ENCODE measurements around the gene CELSR2. TPM values are rescaled to one million over a fixed set of nuclear protein-coding genes. Genes with fewer than 3 reads are reported as not detected.

Gene CELSR2
- total RNA-seq, 6 experiments from 2014 or later, result 1.2 to 1.7 (median 1.4) TPM

DNA sequence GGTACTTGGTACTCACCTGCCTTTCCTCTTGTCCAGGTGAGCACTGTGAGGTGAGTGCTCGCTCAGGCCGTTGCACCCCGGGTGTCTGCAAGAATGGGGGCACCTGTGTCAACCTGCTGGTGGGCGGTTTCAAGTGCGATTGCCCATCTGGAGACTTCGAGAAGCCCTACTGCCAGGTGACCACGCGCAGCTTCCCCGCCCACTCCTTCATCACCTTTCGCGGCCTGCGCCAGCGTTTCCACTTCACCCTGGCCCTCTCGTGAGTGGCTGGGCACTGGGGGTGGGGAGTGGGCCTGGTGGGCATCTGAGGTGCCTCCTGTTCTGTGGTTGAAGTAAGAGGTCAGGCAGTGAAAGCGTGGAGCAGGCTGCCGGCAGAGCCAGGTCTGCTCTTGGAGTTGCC is 11.7 kb downstream of the CELSR2 start:
- TF ChIP-seq, protein P1, sequence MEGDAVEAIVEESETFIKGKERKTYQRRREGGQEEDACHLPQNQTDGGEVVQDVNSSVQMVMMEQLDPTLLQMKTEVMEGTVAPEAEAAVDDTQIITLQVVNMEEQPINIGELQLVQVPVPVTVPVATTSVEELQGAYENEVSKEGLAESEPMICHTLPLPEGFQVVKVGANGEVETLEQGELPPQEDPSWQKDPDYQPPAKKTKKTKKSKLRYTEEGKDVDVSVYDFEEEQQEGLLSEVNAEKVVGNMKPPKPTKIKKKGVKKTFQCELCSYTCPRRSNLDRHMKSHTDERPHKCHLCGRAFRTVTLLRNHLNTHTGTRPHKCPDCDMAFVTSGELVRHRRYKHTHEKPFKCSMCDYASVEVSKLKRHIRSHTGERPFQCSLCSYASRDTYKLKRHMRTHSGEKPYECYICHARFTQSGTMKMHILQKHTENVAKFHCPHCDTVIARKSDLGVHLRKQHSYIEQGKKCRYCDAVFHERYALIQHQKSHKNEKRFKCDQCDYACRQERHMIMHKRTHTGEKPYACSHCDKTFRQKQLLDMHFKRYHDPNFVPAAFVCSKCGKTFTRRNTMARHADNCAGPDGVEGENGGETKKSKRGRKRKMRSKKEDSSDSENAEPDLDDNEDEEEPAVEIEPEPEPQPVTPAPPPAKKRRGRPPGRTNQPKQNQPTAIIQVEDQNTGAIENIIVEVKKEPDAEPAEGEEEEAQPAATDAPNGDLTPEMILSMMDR (IDR thresholded peaks at IDR 0.05), result no peak
- H3K4me1 Mint-ChIP-seq (ENCODE audit: low read depth), result peaks cover 16% of the 10 kb centered on the region
- H3K27me3 Mint-ChIP-seq (ENCODE audit: insufficient read depth), result peaks cover 2% of the 10 kb centered on the region; the same call in 1 of the 2 replicates
- H3K9me3 Mint-ChIP-seq, result no peaks in the 10 kb centered on the region
- no peak for DNase-seq
- H3K27ac Mint-ChIP-seq, result no peak overlapping the region
- H3K36me3 Mint-ChIP-seq (ENCODE audit: low read depth), result no peaks in the 10 kb centered on the region
- no peak overlapping the region for H3K4me3 Mint-ChIP-seq

DNA sequence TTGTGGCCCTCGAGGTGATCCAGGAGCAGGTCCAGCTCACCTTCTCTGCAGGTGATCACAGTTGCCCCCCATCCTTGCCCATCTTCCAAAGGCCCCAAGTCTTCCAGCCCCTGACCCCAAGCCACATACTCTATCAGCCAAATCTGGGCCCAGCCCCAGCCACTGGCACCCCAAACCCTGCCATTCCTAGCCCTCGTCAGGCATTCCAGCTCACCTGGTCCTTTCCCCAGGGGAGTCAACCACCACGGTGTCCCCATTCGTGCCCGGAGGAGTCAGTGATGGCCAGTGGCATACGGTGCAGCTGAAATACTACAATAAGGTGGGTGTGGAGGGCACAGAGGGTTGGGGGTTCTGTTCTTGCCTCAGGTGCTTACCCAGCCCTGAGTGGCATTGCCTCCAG is 12.2 kb downstream of the CELSR2 start:
- Mint-ChIP-seq H3K9me3 (no peaks in the 10 kb centered on the region), H3K36me3 (ENCODE audit: low read depth) (no peaks in the 10 kb centered on the region), H3K4me1 (ENCODE audit: low read depth) (peaks cover 16% of the 10 kb centered on the region), H3K4me3 (no peak overlapping the region), H3K27me3 (ENCODE audit: insufficient read depth) (peaks cover 2% of the 10 kb centered on the region; the same call in 1 of the 2 replicates), H3K27ac (no peak overlapping the region)
- TF ChIP-seq, protein P1 (IDR thresholded peaks at IDR 0.05), result no peak
- DNase-seq, result no peak

DNA sequence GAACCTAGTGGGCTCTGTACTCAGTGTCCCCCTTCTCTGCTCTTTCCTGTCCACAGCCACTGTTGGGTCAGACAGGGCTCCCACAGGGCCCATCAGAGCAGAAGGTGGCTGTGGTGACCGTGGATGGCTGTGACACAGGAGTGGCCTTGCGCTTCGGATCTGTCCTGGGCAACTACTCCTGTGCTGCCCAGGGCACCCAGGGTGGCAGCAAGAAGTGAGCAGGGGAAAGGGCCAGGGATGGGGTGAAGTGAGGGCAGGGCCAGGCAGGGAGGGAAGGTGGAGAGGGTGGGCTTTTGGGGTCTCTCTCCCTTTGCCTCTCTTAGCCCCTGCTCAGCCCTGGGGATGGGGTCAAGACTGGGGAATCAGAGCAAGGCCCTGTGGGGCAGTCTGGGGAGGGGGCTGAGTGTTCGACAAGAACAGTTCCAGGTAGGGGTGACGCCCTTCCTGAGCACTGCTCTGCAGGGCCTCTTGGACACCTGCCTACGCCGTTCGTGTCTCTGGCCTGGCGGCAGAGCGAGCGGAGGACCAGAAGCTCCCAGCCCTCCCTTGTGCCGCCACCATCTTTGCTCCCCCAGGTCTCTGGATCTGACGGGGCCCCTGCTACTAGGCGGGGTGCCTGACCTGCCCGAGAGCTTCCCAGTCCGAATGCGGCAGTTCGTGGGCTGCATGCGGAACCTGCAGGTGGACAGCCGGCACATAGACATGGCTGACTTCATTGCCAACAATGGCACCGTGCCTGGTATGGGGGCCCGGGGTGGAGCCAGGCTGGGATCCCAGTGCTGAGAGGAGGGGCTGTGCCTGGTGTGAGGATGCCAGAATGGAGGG is 13.1 kb downstream of the CELSR2 start:
- no peak overlapping the region for H3K4me3 Mint-ChIP-seq
- TF ChIP-seq, protein P1 (IDR thresholded peaks at IDR 0.05), result no peak
- no peaks in the 10 kb centered on the region for H3K9me3 Mint-ChIP-seq
- peaks cover 18% of the 10 kb centered on the region for H3K4me1 Mint-ChIP-seq (ENCODE audit: low read depth)
- no peak overlapping the region for H3K27ac Mint-ChIP-seq
- no peak for DNase-seq
- H3K27me3 Mint-ChIP-seq (ENCODE audit: insufficient read depth), result peaks cover 2% of the 10 kb centered on the region; the same call in 1 of the 2 replicates
- H3K36me3 Mint-ChIP-seq (ENCODE audit: low read depth), result no peaks in the 10 kb centered on the region

DNA sequence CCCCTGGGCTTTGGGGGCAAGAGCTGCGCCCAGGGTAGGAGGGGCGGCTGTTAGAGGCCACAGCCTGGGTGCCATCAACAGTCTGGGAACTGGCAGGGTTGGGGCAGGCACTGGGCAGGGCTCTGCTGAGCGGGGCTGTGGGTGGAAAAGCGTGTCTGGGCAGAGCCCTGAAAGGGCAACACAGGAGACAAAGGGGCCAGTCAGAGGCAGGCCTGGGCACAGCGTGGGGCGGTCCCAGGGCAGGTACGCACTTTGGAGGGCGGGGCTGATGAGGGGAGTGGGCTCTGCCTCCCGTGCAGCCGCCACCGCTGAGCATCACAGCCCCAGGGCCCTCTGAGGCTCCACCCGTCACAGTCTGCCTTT is 13.9 kb downstream of the CELSR2 start:
- TF ChIP-seq, protein P1 (IDR thresholded peaks at IDR 0.05), result no peak
- DNase-seq, result no peak
- no peak overlapping the region for H3K27ac Mint-ChIP-seq
- H3K27me3 Mint-ChIP-seq (ENCODE audit: insufficient read depth), result peaks cover 2% of the 10 kb centered on the region; the same call in 1 of the 2 replicates
- H3K36me3 Mint-ChIP-seq (ENCODE audit: low read depth), result no peaks in the 10 kb centered on the region
- peaks cover 16% of the 10 kb centered on the region for H3K4me1 Mint-ChIP-seq (ENCODE audit: low read depth)
- no peaks in the 10 kb centered on the region for H3K9me3 Mint-ChIP-seq
- no peak overlapping the region for H3K4me3 Mint-ChIP-seq

DNA sequence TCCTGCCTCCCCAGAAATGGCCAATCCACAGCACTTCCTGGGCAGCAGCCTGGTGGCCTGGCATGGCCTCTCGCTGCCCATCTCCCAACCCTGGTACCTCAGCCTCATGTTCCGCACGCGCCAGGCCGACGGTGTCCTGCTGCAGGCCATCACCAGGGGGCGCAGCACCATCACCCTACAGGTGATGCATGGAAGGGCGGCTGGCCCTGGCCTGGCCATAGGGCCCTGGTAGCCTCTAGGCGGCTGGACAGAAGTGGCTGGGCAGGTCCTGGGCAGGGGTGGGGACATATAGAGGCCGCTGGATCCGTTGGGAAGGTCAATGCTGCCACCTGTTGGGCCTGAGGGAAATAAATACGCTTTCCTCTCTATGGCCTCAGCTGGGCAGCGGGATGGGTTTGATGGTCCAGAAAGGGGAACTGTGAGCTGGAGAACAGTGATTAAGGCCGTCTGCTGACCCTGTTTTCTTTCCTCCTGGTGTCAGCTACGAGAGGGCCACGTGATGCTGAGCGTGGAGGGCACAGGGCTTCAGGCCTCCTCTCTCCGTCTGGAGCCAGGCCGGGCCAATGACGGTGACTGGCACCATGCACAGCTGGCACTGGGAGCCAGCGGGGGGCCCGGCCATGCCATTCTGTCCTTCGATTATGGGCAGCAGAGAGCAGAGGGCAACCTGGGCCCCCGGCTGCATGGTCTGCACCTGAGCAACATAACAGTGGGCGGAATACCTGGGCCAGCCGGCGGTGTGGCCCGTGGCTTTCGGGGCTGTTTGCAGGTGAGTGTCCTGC is 14.4 kb downstream of the CELSR2 start:
- no peak overlapping the region for H3K4me3 Mint-ChIP-seq
- H3K9me3 Mint-ChIP-seq, result no peaks in the 10 kb centered on the region
- DNase-seq, result peak; percentile 89
- TF ChIP-seq, protein P1 (IDR thresholded peaks at IDR 0.05), result peak; percentile 100
- H3K27ac Mint-ChIP-seq, result no peak overlapping the region
- H3K27me3 Mint-ChIP-seq (ENCODE audit: insufficient read depth), result peaks cover 2% of the 10 kb centered on the region; the same call in 1 of the 2 replicates
- peaks cover 16% of the 10 kb centered on the region for H3K4me1 Mint-ChIP-seq (ENCODE audit: low read depth)
- no peaks in the 10 kb centered on the region for H3K36me3 Mint-ChIP-seq (ENCODE audit: low read depth)

Measured in HFFc6 (cell line).